ENCODE data around the gene SYDE2.

DNA sequence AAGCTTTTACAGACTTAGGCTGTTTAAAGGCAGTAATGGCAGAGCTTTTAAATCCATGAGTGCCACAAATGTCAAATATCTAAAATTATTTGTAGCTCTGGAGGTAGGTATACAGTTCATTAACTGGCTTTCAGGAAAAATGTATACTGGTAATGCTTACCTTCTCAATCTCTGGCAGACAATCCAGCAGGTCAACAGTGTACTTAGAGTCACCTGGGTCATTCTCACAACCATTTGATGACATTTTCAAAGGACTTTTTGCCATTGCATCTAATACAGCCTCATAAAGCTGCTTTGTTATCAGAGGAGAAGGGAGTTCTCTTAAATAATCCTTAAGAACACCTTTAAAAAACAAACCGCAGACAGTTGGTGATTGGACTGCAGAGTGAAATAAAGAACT, 31.9 kb downstream of the SYDE2 start:
- no peak for TF ChIP-seq POLR2AphosphoS5 (IDR thresholded peaks at IDR 0.05)
- TF ChIP-seq, protein P1, sequence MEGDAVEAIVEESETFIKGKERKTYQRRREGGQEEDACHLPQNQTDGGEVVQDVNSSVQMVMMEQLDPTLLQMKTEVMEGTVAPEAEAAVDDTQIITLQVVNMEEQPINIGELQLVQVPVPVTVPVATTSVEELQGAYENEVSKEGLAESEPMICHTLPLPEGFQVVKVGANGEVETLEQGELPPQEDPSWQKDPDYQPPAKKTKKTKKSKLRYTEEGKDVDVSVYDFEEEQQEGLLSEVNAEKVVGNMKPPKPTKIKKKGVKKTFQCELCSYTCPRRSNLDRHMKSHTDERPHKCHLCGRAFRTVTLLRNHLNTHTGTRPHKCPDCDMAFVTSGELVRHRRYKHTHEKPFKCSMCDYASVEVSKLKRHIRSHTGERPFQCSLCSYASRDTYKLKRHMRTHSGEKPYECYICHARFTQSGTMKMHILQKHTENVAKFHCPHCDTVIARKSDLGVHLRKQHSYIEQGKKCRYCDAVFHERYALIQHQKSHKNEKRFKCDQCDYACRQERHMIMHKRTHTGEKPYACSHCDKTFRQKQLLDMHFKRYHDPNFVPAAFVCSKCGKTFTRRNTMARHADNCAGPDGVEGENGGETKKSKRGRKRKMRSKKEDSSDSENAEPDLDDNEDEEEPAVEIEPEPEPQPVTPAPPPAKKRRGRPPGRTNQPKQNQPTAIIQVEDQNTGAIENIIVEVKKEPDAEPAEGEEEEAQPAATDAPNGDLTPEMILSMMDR (IDR thresholded peaks at IDR 0.05) = no peak

Data from upper lobe of left lung (tissue), 4 donors.